Measurements from ENCODE around the gene TMEM62. TPM values are rescaled to one million over a fixed set of nuclear protein-coding genes. Genes with fewer than 3 reads are reported as not detected.
"Not testable (repeated sequence)": the region's sequence is repeated elsewhere in the genome, so short reads cannot be mapped to it uniquely, and the experiment has no call there.

Gene TMEM62
- total RNA-seq, 2 experiments from 2014 or later = 21.2 to 34.7 TPM

- DNase-seq (no peak), ATAC-seq (no peak)
- no peak overlapping the region for H3K27ac Mint-ChIP-seq
- H3K4me3 Mint-ChIP-seq = no peak overlapping the region
- CTCF ChIA-PET = no interaction called here
- H3K4me1 Mint-ChIP-seq = peaks cover 5% of the 10 kb centered on the region
- H3K9me3 Mint-ChIP-seq (ENCODE audit: low read depth) = no peaks in the 10 kb centered on the region
- peaks cover 53% of the 10 kb centered on the region for H3K36me3 Mint-ChIP-seq
- H3K27me3 Mint-ChIP-seq = no peaks in the 10 kb centered on the region
Observed at GRCh38 chr15:43168192-43169107, 35.1 kb downstream of the TMEM62 start.

- H3K4me3 Mint-ChIP-seq = no peak overlapping the region
Observed at GRCh38 chr15:43169888-43170287, 36.5 kb downstream of the TMEM62 start.

GRCh38 chr15:43175656-43176309, 42.4 kb downstream of the TMEM62 start:
- CTCF ChIA-PET, H3K27ac Mint-ChIP-seq: not testable (repeated sequence)

More at GRCh38 chr15:43169888-43170287, 36.5 kb downstream of the TMEM62 start:
- DNase-seq (no peak), ATAC-seq (no peak)
- Mint-ChIP-seq H3K4me1 (peaks cover 4% of the 10 kb centered on the region), H3K27me3 (no peaks in the 10 kb centered on the region), H3K9me3 (ENCODE audit: low read depth) (no peaks in the 10 kb centered on the region), H3K36me3 (peaks cover 58% of the 10 kb centered on the region), H3K27ac (no peak overlapping the region)
- CTCF ChIA-PET = interaction anchor here (0.9 kb wide), 1 partner anchor 34 kb away, joined by 3 read pairs; no protein-coding TSS in a partner anchor

GRCh38 chr15:43177147-43177546, 43.8 kb downstream of the TMEM62 start:
- H3K36me3 Mint-ChIP-seq = peaks cover 55% of the 10 kb centered on the region
- H3K4me3 Mint-ChIP-seq; H3K27ac Mint-ChIP-seq; H3K9me3 Mint-ChIP-seq (ENCODE audit: low read depth); DNase-seq; H3K27me3 Mint-ChIP-seq; ATAC-seq; CTCF ChIA-PET; H3K4me1 Mint-ChIP-seq: not testable (repeated sequence)

More at GRCh38 chr15:43175656-43176309, 42.4 kb downstream of the TMEM62 start:
- not testable (repeated sequence) for H3K4me3 Mint-ChIP-seq; ATAC-seq; H3K9me3 Mint-ChIP-seq (ENCODE audit: low read depth); H3K27me3 Mint-ChIP-seq; H3K4me1 Mint-ChIP-seq; DNase-seq
- H3K36me3 Mint-ChIP-seq = peaks cover 51% of the 10 kb centered on the region

GRCh38 chr15:43183270-43183669, 49.9 kb downstream of the TMEM62 start:
- H3K27ac Mint-ChIP-seq = no peak overlapping the region

GRCh38 chr15:43184407-43185124, 51.2 kb downstream of the TMEM62 start:
- H3K27ac Mint-ChIP-seq = peak overlapping the region; percentile 96
- H3K4me1 Mint-ChIP-seq = peaks cover 37% of the 10 kb centered on the region
- peaks cover 23% of the 10 kb centered on the region for H3K36me3 Mint-ChIP-seq
- ATAC-seq (no peak), DNase-seq (no peak)
- no peaks in the 10 kb centered on the region for H3K9me3 Mint-ChIP-seq (ENCODE audit: low read depth)
- peak overlapping the region; percentile 94 for H3K4me3 Mint-ChIP-seq
- CTCF ChIA-PET = interaction anchor here (0.8 to 2.0 kb wide), 4 partner anchors 11 to 101 kb away, joined by 3 to 10 read pairs (median 6); no protein-coding TSS in a partner anchor
- H3K27me3 Mint-ChIP-seq = no peaks in the 10 kb centered on the region

More at GRCh38 chr15:43183270-43183669, 49.9 kb downstream of the TMEM62 start:
- CTCF ChIA-PET = interaction anchor here (0.7 to 2.0 kb wide), 2 partner anchors 102 to 144 kb away, joined by 3 to 10 read pairs; no protein-coding TSS in a partner anchor
- Mint-ChIP-seq H3K4me1 (peaks cover 27% of the 10 kb centered on the region), H3K4me3 (no peak overlapping the region), H3K9me3 (ENCODE audit: low read depth) (no peaks in the 10 kb centered on the region), H3K36me3 (peaks cover 23% of the 10 kb centered on the region), H3K27me3 (no peaks in the 10 kb centered on the region)
- DNase-seq (no peak), ATAC-seq (no peak)

GRCh38 chr15:43185157-43186002, 52.0 kb downstream of the TMEM62 start, which contains the start of gene CCNDBP1:
TSS of gene CCNDBP1 (plus strand) at chr15:43185403. CDS start at chr15:43185499, 96 bp downstream.
- H3K27me3 Mint-ChIP-seq = no peaks in the 10 kb centered on the region
- CTCF ChIA-PET = interaction anchor here (0.8 to 2.0 kb wide), 5 partner anchors 9 to 100 kb away, joined by 3 to 10 read pairs (median 5); no protein-coding TSS in a partner anchor
- H3K4me3 Mint-ChIP-seq = peak within 1 kb of the TSS; percentile 94
- H3K36me3 Mint-ChIP-seq = peaks cover 28% of the 10 kb centered on the region
- DNase-seq (peak; percentile 98), ATAC-seq (peak; percentile 95)
- H3K27ac Mint-ChIP-seq = peak within 1 kb of the TSS; percentile 96
- H3K4me1 Mint-ChIP-seq = peaks cover 38% of the 10 kb centered on the region
- H3K9me3 Mint-ChIP-seq (ENCODE audit: low read depth) = no peaks in the 10 kb centered on the region

- Mint-ChIP-seq H3K4me3 (peak overlapping the region; percentile 94), H3K27me3 (no peaks in the 10 kb centered on the region), H3K4me1 (peaks cover 38% of the 10 kb centered on the region), H3K9me3 (ENCODE audit: low read depth) (no peaks in the 10 kb centered on the region), H3K27ac (peak overlapping the region; percentile 96), H3K36me3 (peaks cover 30% of the 10 kb centered on the region)
- ATAC-seq (peak; percentile 18), DNase-seq (no peak)
- CTCF ChIA-PET = interaction anchor here (0.8 to 2.0 kb wide), 6 partner anchors 8 to 99 kb away, joined by 3 to 15 read pairs (median 5); partner anchors contain the start of gene TMEM62
Observed at GRCh38 chr15:43186003-43186353, 52.6 kb downstream of the TMEM62 start.

- Mint-ChIP-seq H3K27ac (peak overlapping the region; percentile 30), H3K4me1 (peaks cover 38% of the 10 kb centered on the region), H3K36me3 (peaks cover 35% of the 10 kb centered on the region), H3K27me3 (no peaks in the 10 kb centered on the region), H3K9me3 (ENCODE audit: low read depth) (no peaks in the 10 kb centered on the region), H3K4me3 (no peak overlapping the region)
- ATAC-seq (no peak), DNase-seq (no peak)
- CTCF ChIA-PET = interaction anchor here (1.0 to 2.0 kb wide), 5 partner anchors 16 to 98 kb away, joined by 3 to 15 read pairs (median 5); no protein-coding TSS in a partner anchor
Observed at GRCh38 chr15:43187544-43188155, 54.3 kb downstream of the TMEM62 start.

- H3K4me3 Mint-ChIP-seq = no peak overlapping the region
- H3K4me1 Mint-ChIP-seq = peaks cover 38% of the 10 kb centered on the region
- no peak overlapping the region for H3K27ac Mint-ChIP-seq
- no peaks in the 10 kb centered on the region for H3K27me3 Mint-ChIP-seq
- no peaks in the 10 kb centered on the region for H3K9me3 Mint-ChIP-seq (ENCODE audit: low read depth)
- peaks cover 37% of the 10 kb centered on the region for H3K36me3 Mint-ChIP-seq
- no peak for DNase-seq
- ATAC-seq = no peak
- CTCF ChIA-PET = interaction anchor here (1.3 kb wide), 2 partner anchors 14 to 96 kb away, joined by 4 to 5 read pairs; no protein-coding TSS in a partner anchor
Observed at GRCh38 chr15:43189296-43189695, 55.9 kb downstream of the TMEM62 start.

- Mint-ChIP-seq H3K27ac (no peak overlapping the region), H3K36me3 (peaks cover 44% of the 10 kb centered on the region), H3K4me1 (peaks cover 32% of the 10 kb centered on the region), H3K9me3 (ENCODE audit: low read depth) (no peaks in the 10 kb centered on the region), H3K4me3 (no peak overlapping the region), H3K27me3 (no peaks in the 10 kb centered on the region)
- no peak for ATAC-seq
- CTCF ChIA-PET = interaction anchor here (1.2 to 1.5 kb wide), 3 partner anchors 14 to 95 kb away, joined by 4 to 8 read pairs (median 6); no protein-coding TSS in a partner anchor
- no peak for DNase-seq
Observed at GRCh38 chr15:43190178-43190577, 56.8 kb downstream of the TMEM62 start.
